Measurements from ENCODE around the gene CAMSAP1. TPM values are rescaled to one million over a fixed set of nuclear protein-coding genes. Genes with fewer than 3 reads are reported as not detected.

Gene CAMSAP1
- total and polyA plus RNA-seq, 9 of the 15 experiments (the other 6 are each of a cell fraction or from before 2014, with no cell fraction given), result 1.5 to 28.8 (median 14.3) TPM

- intact Hi-C loops (cut with micrococcal nuclease), result loop anchor here (10.0 kb wide), 1 partner anchor 255 kb away; no protein-coding TSS in a partner anchor
- peaks cover 0 to 3% of the 10 kb centered on the region in 2 experiments; a peak in 1 of 5 replicates for H3K4me1 ChIP-seq (replicated peaks in 1 of 2; ENCODE audit: control insufficient read depth in 2 of 2, insufficient read depth in 2 of 2, low read length in 2 of 2)
- WGBS (ENCODE audit: insufficient coverage, low coverage, missing lambda C conversion rate), result 87% methylated on average over 3 of the region's 3 CpGs
These were observed 37.4 kb downstream of the CAMSAP1 start for GRCh38 chr9:135869909-135870308.

GRCh38 chr9:135865531-135865930, 41.8 kb downstream of the CAMSAP1 start:
- Histone ChIP-seq H3K4me1 (replicated peaks in 1 of 2; ENCODE audit: control insufficient read depth in 2 of 2, insufficient read depth in 2 of 2, low read length in 2 of 2) (no peaks in the 10 kb centered on the region; a peak in 1 of 5 replicates), H3K4me2 (ENCODE audit: insufficient read depth, low read length) (no peak overlapping the region), H3K9me3 (replicated peaks; ENCODE audit: control insufficient read depth, insufficient read depth, low read depth, low read length) (no peaks in the 10 kb centered on the region), H3K79me2 (ENCODE audit: control insufficient read depth, insufficient read depth, low read length) (peaks cover 64% of the 10 kb centered on the region), H3K4me3 (no peak overlapping the region), H3K27ac (ENCODE audit: extremely low read depth, low read depth, low read length) (no peak overlapping the region), H3K9me1 (ENCODE audit: control insufficient read depth, insufficient read depth, low read length) (no peaks in the 10 kb centered on the region), H4K20me1 (replicated peaks; ENCODE audit: control insufficient read depth, insufficient read depth, low read length) (peaks cover 6% of the 10 kb centered on the region; the same call in 1 of the 2 replicates), H3K9ac (ENCODE audit: insufficient read depth in 1 of 2, low read depth in 2 of 2, low read length in 2 of 2) (no peak overlapping the region), H2AFZ (ENCODE audit: low read depth, low read length) (no peak overlapping the region), H3K27me3 (ENCODE audit: control insufficient read depth in 2 of 2, insufficient read depth in 2 of 2, low read length in 2 of 2) (no peaks in the 10 kb centered on the region), H3K36me3 (ENCODE audit: control insufficient read depth, insufficient read depth, low read length) (peaks cover 22% of the 10 kb centered on the region)
- ChIA-PET POLR2A (interaction anchor here (1.1 kb wide), 1 partner anchor 19 kb away, joined by 4 read pairs; no protein-coding TSS in a partner anchor), CTCF (ENCODE audit: low intra/inter-chr PET ratio) (interaction anchor here (1.5 kb wide), 1 partner anchor 257 kb away, joined by 8 read pairs; no protein-coding TSS in a partner anchor)
- DNase-seq (ENCODE audit: extremely low read depth in 1 of 4, low spot score in 3 of 4), result no peak
- no TSS peak for BruUV-seq (replicated peaks)
- intact Hi-C loops (cut with micrococcal nuclease), result loop anchor here (10.0 kb wide), 1 partner anchor 259 kb away; no protein-coding TSS in a partner anchor
- in situ Hi-C loops (cut with MboI), result no loop called here
- FAIRE-seq, result no peak
- WGBS (ENCODE audit: insufficient coverage, low coverage, missing lambda C conversion rate), result 84% methylated on average over 6 of the region's 7 CpGs
- no peak for ATAC-seq
- TF ChIP-seq BDP1 (IDR thresholded peaks at IDR 0.05; ENCODE audit: insufficient read depth, insufficient read length), result no peak
- TF ChIP-seq HES1 (IDR thresholded peaks at IDR 0.05; ENCODE audit: low read depth), result no peak
- no peak for TF ChIP-seq MCM5 (IDR thresholded peaks at IDR 0.05; ENCODE audit: low read depth)
- TF ChIP-seq, protein P1, sequence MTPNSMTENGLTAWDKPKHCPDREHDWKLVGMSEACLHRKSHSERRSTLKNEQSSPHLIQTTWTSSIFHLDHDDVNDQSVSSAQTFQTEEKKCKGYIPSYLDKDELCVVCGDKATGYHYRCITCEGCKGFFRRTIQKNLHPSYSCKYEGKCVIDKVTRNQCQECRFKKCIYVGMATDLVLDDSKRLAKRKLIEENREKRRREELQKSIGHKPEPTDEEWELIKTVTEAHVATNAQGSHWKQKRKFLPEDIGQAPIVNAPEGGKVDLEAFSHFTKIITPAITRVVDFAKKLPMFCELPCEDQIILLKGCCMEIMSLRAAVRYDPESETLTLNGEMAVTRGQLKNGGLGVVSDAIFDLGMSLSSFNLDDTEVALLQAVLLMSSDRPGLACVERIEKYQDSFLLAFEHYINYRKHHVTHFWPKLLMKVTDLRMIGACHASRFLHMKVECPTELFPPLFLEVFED (CRISPR knock-in tag; conservative IDR thresholded peaks at IDR 0.05), result no peak
- TF ChIP-seq ZNF592 (IDR thresholded peaks at IDR 0.05), result no peak
- no peak for TF ChIP-seq DPF2 (IDR thresholded peaks at IDR 0.05)
- TF ChIP-seq CHD2 (IDR thresholded peaks at IDR 0.05; ENCODE audit: low read depth, low read length), result no peak
- TF ChIP-seq PYGO2 (tag; IDR thresholded peaks at IDR 0.05), result no peak
- no peak for TF ChIP-seq CCNT2 (IDR thresholded peaks at IDR 0.05; ENCODE audit: borderline replicate concordance, extremely low read depth, insufficient read length, low read depth, low read length)

More at GRCh38 chr9:135869909-135870308, 37.4 kb downstream of the CAMSAP1 start:
- in situ Hi-C loops (cut with MboI), result no loop called here
- H4K20me1 ChIP-seq (replicated peaks; ENCODE audit: control insufficient read depth, insufficient read depth, low read length), result peaks cover 6% of the 10 kb centered on the region; the same call in 1 of the 2 replicates
- POLR2A ChIA-PET, result no interaction called here
- no TSS peak for BruUV-seq (replicated peaks)
- H3K36me3 ChIP-seq (ENCODE audit: control insufficient read depth, insufficient read depth, low read length), result peaks cover 5% of the 10 kb centered on the region; the same call in 2 of the 3 replicates
- H3K27me3 ChIP-seq (ENCODE audit: control insufficient read depth in 2 of 2, insufficient read depth in 2 of 2, low read length in 2 of 2), result no peaks in the 10 kb centered on the region
- H3K4me2 ChIP-seq (ENCODE audit: insufficient read depth, low read length), result no peak overlapping the region
- no peak for TF ChIP-seq PHF8 (IDR thresholded peaks at IDR 0.05; ENCODE audit: borderline replicate concordance, low read length)
- DNase-seq (ENCODE audit: extremely low read depth in 1 of 4, low spot score in 3 of 4) (no peak), FAIRE-seq (no peak), ATAC-seq (no peak)
- CTCF ChIA-PET (ENCODE audit: low intra/inter-chr PET ratio), result no interaction called here
- H3K79me2 ChIP-seq (ENCODE audit: control insufficient read depth, insufficient read depth, low read length), result peaks cover 78% of the 10 kb centered on the region
- no peak overlapping the region for H2AFZ ChIP-seq (ENCODE audit: low read depth, low read length)
- H3K9ac ChIP-seq (ENCODE audit: insufficient read depth in 1 of 2, low read depth in 2 of 2, low read length in 2 of 2), result no peak overlapping the region
- no peaks in the 10 kb centered on the region for H3K9me1 ChIP-seq (ENCODE audit: control insufficient read depth, insufficient read depth, low read length)
- no peaks in the 10 kb centered on the region for H3K9me3 ChIP-seq (replicated peaks; ENCODE audit: control insufficient read depth, insufficient read depth, low read depth, low read length)
- no peak overlapping the region for H3K27ac ChIP-seq (ENCODE audit: extremely low read depth, low read depth, low read length)
- no peak overlapping the region for H3K4me3 ChIP-seq
